Measurements from ENCODE around the gene SRP9. TPM values are rescaled to one million over a fixed set of nuclear protein-coding genes. Genes with fewer than 3 reads are reported as not detected.

The SRP9 gene
- total and polyA plus RNA-seq, 2 experiments from 2014 or later: 640 to 728 TPM

- no peaks in the 10 kb centered on the region for H3K79me2 ChIP-seq (replicated peaks; ENCODE audit: insufficient read depth)
- DNase-seq (ENCODE audit: low spot score): no peak
- H3K4me1 ChIP-seq (ENCODE audit: insufficient read depth): peaks cover 4% of the 10 kb centered on the region; the same call in 1 of the 2 replicates
- Mint-ChIP-seq H3K27me3 (ENCODE audit: insufficient read depth, low read depth, poor library complexity) (peaks cover 8% of the 10 kb centered on the region), H3K27ac (no peak overlapping the region), H3K4me3 (no peak overlapping the region), H3K9me3 (no peaks in the 10 kb centered on the region), H3K36me3 (ENCODE audit: low read depth) (no peaks in the 10 kb centered on the region), H3K4me1 (peaks cover 30% of the 10 kb centered on the region)
- no peak overlapping the region for H3K27ac ChIP-seq (ENCODE audit: low read depth)
- H3K27me3 ChIP-seq (ENCODE audit: insufficient read depth): no peaks in the 10 kb centered on the region
- no peaks in the 10 kb centered on the region for H3K9me2 ChIP-seq (ENCODE audit: insufficient read depth)
- no peak overlapping the region for H3K4me2 ChIP-seq
- no peaks in the 10 kb centered on the region for H3K36me3 ChIP-seq (ENCODE audit: insufficient read depth)
- H2AFZ ChIP-seq: no peak overlapping the region
- H4K20me1 ChIP-seq (replicated peaks; ENCODE audit: insufficient read depth): no peaks in the 10 kb centered on the region
- no peaks in the 10 kb centered on the region; the same call in 1 of the 2 replicates for H3F3A ChIP-seq (replicated peaks; ENCODE audit: low read depth)
- TF ChIP-seq NANOG (IDR thresholded peaks at IDR 0.05; ENCODE audit: borderline replicate concordance) (no peak), EZH2phosphoT487 (IDR thresholded peaks at IDR 0.05; ENCODE audit: unreplicated experiment) (no peak), CREB1 (CRISPR knock-in tag; IDR thresholded peaks at IDR 0.05; ENCODE audit: low read depth) (no peak), JUNB (IDR thresholded peaks at IDR 0.05; ENCODE audit: unreplicated experiment) (no peak), STAT1 (IDR thresholded peaks at IDR 0.05; ENCODE audit: unreplicated experiment) (no peak), ZNF331 (CRISPR knock-in tag; IDR thresholded peaks at IDR 0.05; ENCODE audit: low read depth) (no peak), ETS1 (IDR thresholded peaks at IDR 0.05) (no peak), ZNF114 (CRISPR knock-in tag; IDR thresholded peaks at IDR 0.05) (no peak)
- TF ChIP-seq, protein P1, sequence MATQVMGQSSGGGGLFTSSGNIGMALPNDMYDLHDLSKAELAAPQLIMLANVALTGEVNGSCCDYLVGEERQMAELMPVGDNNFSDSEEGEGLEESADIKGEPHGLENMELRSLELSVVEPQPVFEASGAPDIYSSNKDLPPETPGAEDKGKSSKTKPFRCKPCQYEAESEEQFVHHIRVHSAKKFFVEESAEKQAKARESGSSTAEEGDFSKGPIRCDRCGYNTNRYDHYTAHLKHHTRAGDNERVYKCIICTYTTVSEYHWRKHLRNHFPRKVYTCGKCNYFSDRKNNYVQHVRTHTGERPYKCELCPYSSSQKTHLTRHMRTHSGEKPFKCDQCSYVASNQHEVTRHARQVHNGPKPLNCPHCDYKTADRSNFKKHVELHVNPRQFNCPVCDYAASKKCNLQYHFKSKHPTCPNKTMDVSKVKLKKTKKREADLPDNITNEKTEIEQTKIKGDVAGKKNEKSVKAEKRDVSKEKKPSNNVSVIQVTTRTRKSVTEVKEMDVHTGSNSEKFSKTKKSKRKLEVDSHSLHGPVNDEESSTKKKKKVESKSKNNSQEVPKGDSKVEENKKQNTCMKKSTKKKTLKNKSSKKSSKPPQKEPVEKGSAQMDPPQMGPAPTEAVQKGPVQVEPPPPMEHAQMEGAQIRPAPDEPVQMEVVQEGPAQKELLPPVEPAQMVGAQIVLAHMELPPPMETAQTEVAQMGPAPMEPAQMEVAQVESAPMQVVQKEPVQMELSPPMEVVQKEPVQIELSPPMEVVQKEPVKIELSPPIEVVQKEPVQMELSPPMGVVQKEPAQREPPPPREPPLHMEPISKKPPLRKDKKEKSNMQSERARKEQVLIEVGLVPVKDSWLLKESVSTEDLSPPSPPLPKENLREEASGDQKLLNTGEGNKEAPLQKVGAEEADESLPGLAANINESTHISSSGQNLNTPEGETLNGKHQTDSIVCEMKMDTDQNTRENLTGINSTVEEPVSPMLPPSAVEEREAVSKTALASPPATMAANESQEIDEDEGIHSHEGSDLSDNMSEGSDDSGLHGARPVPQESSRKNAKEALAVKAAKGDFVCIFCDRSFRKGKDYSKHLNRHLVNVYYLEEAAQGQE (IDR thresholded peaks at IDR 0.05; ENCODE audit: unreplicated experiment): no peak
- TF ChIP-seq, protein P2, sequence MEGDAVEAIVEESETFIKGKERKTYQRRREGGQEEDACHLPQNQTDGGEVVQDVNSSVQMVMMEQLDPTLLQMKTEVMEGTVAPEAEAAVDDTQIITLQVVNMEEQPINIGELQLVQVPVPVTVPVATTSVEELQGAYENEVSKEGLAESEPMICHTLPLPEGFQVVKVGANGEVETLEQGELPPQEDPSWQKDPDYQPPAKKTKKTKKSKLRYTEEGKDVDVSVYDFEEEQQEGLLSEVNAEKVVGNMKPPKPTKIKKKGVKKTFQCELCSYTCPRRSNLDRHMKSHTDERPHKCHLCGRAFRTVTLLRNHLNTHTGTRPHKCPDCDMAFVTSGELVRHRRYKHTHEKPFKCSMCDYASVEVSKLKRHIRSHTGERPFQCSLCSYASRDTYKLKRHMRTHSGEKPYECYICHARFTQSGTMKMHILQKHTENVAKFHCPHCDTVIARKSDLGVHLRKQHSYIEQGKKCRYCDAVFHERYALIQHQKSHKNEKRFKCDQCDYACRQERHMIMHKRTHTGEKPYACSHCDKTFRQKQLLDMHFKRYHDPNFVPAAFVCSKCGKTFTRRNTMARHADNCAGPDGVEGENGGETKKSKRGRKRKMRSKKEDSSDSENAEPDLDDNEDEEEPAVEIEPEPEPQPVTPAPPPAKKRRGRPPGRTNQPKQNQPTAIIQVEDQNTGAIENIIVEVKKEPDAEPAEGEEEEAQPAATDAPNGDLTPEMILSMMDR (conservative IDR thresholded peaks at IDR 0.05; ENCODE audit: low read depth in 2 of 2): no peak
- ATAC-seq: no peak
- H3K4me3 ChIP-seq: no peak overlapping the region
Observed at GRCh38 chr1:225749706-225750105, 27.9 kb upstream of the SRP9 start.

Measured in GM23338 (cell line).